AML-193 (cell line): ENCODE results near the gene PSMB5.

Source experiments
- DNase-seq, 2 experiments: peaks; one replicate each; lab custom pipeline; 2025; lab: John Stamatoyannopoulos, UW

The PSMB5 gene

DNA sequence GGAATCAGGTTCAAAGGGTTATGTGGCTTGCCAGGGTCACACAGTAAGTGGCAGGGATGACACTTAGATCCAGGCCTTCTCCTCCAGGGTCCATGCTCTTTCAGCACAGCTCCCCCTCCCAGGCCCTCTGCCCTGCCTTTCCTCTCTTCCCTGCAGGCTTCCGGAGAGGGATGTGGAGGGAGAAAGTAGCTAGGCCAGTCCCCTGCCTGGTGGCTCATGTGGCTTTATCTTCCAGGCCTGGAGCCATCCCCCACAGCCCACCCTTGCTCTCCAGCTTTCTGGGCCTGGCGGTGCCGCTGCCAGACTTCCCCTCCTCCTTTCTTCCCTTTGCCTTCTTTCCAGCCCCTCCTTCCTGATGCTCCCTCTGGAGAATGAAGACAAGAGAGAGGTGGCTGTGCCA is 9.1 kb upstream of the PSMB5 start:
- no peak for DNase-seq

- DNase-seq, result no peak
Measured at GRCh38 chr14:23043145-23043544, 8.4 kb upstream of the PSMB5 start.

GRCh38 chr14:23042162-23042965 is 7.7 kb upstream of the PSMB5 start, which contains the start of gene PSMB11:
TSS of gene PSMB11 (plus strand) at chr14:23042212. CDS start at chr14:23042226, 14 bp downstream.
- DNase-seq, result no peak

DNA sequence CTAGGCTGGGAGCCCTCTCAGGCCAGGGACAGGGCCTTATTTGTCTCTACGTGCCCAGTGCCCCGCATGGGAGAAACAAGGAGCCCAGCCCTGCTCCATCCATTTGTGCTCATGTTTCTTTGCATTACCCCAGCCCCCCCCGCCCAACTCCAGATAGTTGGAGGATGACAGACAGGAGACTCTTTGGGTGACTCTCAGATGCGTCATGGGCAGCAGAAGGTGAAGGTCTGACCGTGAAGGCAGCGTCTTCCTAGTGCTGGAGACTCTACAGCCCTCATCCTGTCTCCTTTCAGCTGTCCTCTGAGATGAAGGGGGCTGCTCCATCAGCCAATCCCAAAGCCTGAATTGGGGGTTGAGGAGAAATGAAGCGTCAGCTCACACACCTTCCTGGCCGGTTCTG is 7.0 kb upstream of the PSMB5 start:
- no peak for DNase-seq

- DNase-seq, result no peak
Measured at GRCh38 chr14:23040100-23040499, 5.4 kb upstream of the PSMB5 start.

- no peak for DNase-seq
Measured at GRCh38 chr14:23035303-23036144, 824 bp upstream of the PSMB5 start.

DNA sequence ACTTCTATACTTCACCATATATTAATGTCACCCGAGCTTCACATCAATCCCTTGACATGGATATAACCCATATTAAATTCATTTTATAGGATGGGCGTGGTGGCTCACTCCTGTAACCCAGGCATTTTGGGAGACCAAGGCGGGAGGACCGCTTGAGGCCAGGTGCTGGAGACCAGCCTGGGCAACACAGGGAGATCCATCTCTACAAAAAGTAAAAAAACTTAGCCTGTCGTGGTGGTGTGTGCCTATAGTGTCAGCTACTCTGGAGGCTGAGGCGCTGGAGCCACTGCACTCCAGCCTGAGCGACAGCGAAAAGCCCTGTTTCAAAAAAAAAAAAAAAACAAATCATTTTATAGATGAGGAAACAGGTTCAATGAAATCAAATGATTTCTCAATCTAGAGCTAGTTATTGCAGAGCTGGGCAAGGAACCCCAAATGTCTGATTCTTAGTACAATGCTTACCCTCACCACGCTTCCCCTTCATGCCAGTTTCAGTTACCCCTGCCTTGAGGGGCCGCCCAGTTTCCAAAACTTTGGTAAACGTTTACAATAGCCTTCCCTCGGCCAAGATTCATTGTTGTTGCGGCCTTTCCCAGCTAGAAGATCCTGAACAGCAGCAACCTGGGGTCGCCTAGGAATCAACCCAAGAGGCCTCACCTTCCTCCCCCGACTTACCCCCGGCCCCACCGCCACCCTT is 751 bp downstream of the PSMB5 start:
- no peak for DNase-seq

DNA sequence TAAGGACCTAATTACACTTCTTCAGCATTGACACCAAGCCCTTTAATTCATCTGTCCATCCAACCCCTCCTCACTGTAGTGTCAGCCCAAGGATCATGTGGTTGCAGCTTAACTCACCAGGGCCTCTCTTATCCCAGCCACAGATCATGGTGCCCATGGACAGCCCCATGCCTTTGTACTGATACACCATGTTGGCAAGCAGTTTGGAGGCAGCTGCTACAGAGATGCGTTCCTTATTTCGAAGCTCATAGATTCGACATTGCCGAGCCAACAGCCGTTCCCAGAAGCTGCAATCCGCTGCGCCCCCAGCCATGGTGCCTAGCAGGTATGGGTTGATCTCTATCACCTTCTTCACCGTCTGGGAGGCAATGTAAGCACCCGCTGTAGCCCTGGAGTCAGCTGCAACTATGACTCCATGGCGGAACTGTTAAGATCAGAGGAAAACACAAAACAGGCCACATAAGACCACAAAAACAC is 1.4 kb downstream of the PSMB5 start:
- DNase-seq, result no peak

- DNase-seq, result no peak
Measured at GRCh38 chr14:23030936-23031335, 3.8 kb downstream of the PSMB5 start.

DNA sequence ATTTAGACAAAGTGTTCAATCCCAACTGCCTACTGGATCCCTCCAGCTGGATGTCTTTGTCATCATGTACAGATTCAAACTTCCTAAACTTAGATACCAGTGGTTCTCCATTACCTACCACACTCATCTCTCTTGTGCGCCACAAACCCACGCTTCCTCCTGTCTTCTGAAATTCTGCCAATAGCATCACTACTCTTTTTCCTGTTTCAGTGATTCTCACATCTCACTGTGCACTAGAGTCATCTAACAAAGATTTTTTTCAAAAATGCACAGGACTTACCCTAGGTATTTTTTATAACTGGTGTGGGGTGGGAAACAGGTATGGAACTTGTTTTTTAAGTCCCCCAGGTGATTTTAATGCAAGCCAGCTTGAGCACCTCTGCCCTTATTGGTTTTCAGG is 5.9 kb downstream of the PSMB5 start:
- DNase-seq, result no peak

- DNase-seq, result no peak
Measured at GRCh38 chr14:23025151-23025814, 9.4 kb downstream of the PSMB5 start.

GRCh38 chr14:23024612-23025075 is 10.1 kb downstream of the PSMB5 start:
- DNase-seq, result no peak

DNA sequence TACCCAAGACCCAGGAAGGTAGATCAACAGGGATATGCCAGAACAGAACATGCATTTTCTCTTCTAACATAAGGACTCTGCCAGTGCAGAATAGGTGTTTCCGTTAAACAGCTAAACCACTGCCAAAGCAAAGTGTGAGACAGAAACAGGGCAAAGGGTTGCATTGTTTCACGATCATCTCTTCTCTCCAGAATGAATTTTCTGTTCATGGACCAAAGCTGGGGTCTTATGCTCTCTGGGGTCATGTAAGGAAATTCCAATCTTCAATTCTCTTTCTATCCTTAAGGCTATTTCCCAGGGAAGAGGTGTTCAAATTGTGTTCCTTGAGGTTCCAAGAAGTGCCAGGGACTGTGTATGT is 10.9 kb downstream of the PSMB5 start:
- no peak for DNase-seq

GRCh38 chr14:23023022-23023794 is 11.5 kb downstream of the PSMB5 start:
- no peak for DNase-seq

GRCh38 chr14:23021889-23022442 is 12.7 kb downstream of the PSMB5 start:
- no peak for DNase-seq

DNA sequence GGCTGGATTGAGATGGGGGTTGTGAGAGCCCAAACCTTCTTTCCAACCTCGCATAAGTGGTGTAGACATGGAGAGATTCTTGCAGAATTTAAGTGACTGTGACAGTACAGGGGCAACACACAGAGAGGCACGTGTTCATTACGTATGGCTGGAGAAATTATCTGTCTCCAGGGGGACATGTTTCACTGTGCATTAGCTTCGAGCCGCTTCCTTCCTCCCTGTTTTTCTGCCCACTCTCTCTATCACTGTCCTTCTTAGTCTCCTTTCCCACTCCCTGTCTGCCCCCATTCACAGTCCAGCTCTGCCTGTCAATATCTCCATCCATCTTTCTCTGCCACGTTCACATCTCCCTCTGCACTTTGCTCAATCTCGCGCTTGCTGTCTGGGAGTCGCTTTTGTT is 13.3 kb downstream of the PSMB5 start:
- no peak for DNase-seq

DNA sequence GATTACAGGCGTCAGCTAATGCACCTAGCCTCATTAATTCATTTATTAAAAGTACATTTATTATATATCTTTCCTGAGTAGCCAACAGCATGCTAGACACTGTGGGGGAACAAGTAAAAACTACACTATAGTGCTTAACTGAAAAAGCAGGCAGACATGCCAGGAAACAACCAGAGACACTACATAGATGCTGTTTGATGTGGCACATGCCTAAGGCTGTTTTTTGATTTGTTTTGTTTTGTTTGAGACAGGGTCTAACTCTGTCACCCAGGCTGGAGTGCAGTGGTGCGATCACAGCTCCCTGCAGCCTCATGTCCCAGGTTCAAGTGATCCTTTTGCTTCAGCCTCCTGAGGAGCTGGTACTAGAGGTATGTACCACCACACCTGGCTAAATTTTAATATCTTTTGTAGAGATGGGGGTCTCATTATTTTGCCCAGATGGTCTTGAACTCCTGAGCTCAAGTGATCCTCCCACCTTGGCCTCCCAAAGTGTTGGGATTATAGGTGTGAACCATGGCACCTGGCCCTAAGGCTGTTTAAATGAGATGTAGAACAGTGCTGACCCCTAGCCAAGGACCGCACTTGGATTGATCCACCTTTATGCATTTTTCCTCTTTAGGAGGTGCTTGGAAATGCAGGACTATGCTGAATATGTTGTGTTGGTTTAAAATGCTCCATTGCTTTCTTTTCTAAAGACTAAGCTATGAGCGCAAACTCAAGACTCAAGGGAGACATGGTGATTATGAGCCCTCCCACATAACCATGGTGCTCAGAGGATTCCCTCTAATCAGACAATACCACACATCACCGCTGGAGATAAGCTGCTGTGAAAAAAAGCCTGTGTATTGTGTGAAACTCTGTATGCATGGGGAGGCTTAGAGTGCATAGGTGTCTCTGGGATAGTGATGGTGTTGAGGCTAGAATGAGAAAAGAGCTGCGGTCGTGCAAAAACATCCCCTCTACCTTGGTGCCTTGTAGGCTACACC is 14.3 kb downstream of the PSMB5 start:
- DNase-seq, result no peak

GRCh38 chr14:23018107-23018506 is 16.6 kb downstream of the PSMB5 start:
- no peak for DNase-seq

DNA sequence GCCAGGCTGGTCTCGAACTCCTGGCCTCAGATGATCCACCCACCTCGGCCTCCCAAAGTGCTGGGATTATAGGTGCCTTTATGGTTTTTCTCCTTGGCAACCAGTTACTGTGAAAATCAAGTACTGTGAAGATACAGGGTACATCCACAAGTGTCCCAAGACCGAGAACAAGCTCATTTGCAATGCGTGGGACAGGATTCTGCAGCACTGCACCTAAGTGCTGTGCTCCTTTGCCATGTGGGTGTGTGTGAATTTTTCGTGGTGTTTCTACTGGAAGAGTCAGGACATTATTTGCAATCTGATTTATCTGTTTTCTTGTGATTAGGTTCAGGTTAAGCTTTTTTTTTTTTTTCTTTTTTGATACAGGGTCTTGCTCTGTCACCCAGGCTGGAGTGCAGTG is 17.6 kb downstream of the PSMB5 start:
- DNase-seq, result no peak

GRCh38 chr14:23015618-23016017 is 19.1 kb downstream of the PSMB5 start:
- DNase-seq, result no peak
